DND-41 (cell line): Measurements from ENCODE around the gene CHPF.

Experiments
- ATAC-seq: fragments of 200-7000 bp; cut with Tn5 transposase; 3 replicates; pipeline ENCODE4 v1.9.1; 2021; ENCODE audit warnings: low read depth; ENCODE audit not compliant: insufficient read depth
- DNase-seq: peaks from one replicate; pipeline ENCODE4 v3.0.0-alpha.2; 2020
- H2AFZ ChIP-seq: 2 replicates; pipeline ENCODE4 v1.6.0; 2012; ENCODE audit warnings: low read depth, low read length
- H3K27ac ChIP-seq: 2 replicates; pipeline ENCODE4 v1.5.1; 2012; ENCODE audit warnings: low read length, inconsistent platforms
- H3K27me3 ChIP-seq: fragments of 200-600 bp; sonication (generic); 2 replicates; pipeline ENCODE4 v1.6.0; 2012; ENCODE audit warnings: low read length, mild to moderate bottlenecking, inconsistent platforms; ENCODE audit not compliant: insufficient read depth, poor library complexity
- H3K36me3 ChIP-seq: 2 replicates; pipeline ENCODE4 v1.5.1; 2012; ENCODE audit warnings: low read length, inconsistent platforms; ENCODE audit not compliant: insufficient read depth
- H3K4me1 ChIP-seq: 2 replicates; pipeline ENCODE4 v1.5.1; 2012; ENCODE audit warnings: mild to moderate bottlenecking, low read length; ENCODE audit not compliant: insufficient read depth
- H3K4me2 ChIP-seq: 2 replicates; pipeline ENCODE4 v1.6.0; 2012; ENCODE audit warnings: mild to moderate bottlenecking, moderate library complexity, low read length, inconsistent platforms; ENCODE audit not compliant: insufficient read depth
- H3K4me3 ChIP-seq, 2 experiments: fragments of 200-600 bp in 1 of 2; shearing (Covaris generic) in 1 of 2; 2 replicates each; pipeline ENCODE4 v1.5.1; 2012 to 2016; ENCODE audit warnings: inconsistent platforms in 2 of 2, low read length in 2 of 2, mild to moderate bottlenecking in 2 of 2, low read depth in 1 of 2, moderate library complexity in 1 of 2
- H3K79me2 ChIP-seq: 2 replicates; pipeline ENCODE4 v1.6.0; 2012; ENCODE audit warnings: low read length, inconsistent platforms; ENCODE audit not compliant: insufficient read depth
- H3K9ac ChIP-seq: 2 replicates; pipeline ENCODE4 v1.6.0; 2012; ENCODE audit warnings: low read depth, mild to moderate bottlenecking, inconsistent platforms, low read length, moderate library complexity
- H3K9me3 ChIP-seq: 2 replicates; pipeline ENCODE4 v1.5.1; 2012; ENCODE audit warnings: low read length, moderate library complexity, mild to moderate bottlenecking, inconsistent platforms; ENCODE audit not compliant: insufficient read depth, severe bottlenecking
- H4K20me1 ChIP-seq: 2 replicates; pipeline ENCODE4 v1.6.0; 2012; ENCODE audit warnings: low read length; ENCODE audit not compliant: insufficient read depth
- CTCF ChIP-seq: IDR thresholded peaks from 2 replicates; pipeline ENCODE4 v1.5.1; 2012; ENCODE audit warnings: borderline replicate concordance, low read length, moderate library complexity, mild to moderate bottlenecking; ENCODE audit not compliant: poor library complexity, severe bottlenecking; ENCODE audit errors: extremely low read depth
- EZH2 ChIP-seq: IDR thresholded peaks from 3 replicates; pipeline ENCODE4 v1.6.1; 2012; ENCODE audit warnings: borderline replicate concordance, low read depth, mild to moderate bottlenecking, moderate library complexity, low read length, inconsistent platforms; ENCODE audit not compliant: severe bottlenecking

Gene CHPF

GRCh38 chr2:219505585-219505984, 38.0 kb downstream of the CHPF start:
- H3K9me3 ChIP-seq: no peaks in the 10 kb centered on the region
- ATAC-seq: no peak
- no peaks in the 10 kb centered on the region for H4K20me1 ChIP-seq
- no peak overlapping the region for H3K9ac ChIP-seq
- no peak overlapping the region for H3K4me3 ChIP-seq
- no peak overlapping the region for H3K27ac ChIP-seq
- TF ChIP-seq CTCF (no peak), EZH2 (no peak)
- H3K4me1 ChIP-seq: peaks cover 5% of the 10 kb centered on the region; the same call in 1 of the 2 replicates
- H2AFZ ChIP-seq: no peak overlapping the region
- no peaks in the 10 kb centered on the region for H3K79me2 ChIP-seq
- DNase-seq: no peak
- H3K4me2 ChIP-seq: no peak overlapping the region
- peaks cover 25% of the 10 kb centered on the region for H3K36me3 ChIP-seq
- no peaks in the 10 kb centered on the region for H3K27me3 ChIP-seq

- peaks cover 23% of the 10 kb centered on the region for H3K4me1 ChIP-seq
Observed at GRCh38 chr2:219502618-219503017, 41.0 kb downstream of the CHPF start.

GRCh38 chr2:219501849-219502248, 41.8 kb downstream of the CHPF start:
- Histone ChIP-seq H3K27ac (no peak overlapping the region), H3K4me2 (no peak overlapping the region), H3K36me3 (peaks cover 25% of the 10 kb centered on the region), H3K27me3 (no peaks in the 10 kb centered on the region), H3K79me2 (peaks cover 7% of the 10 kb centered on the region; the same call in 1 of the 2 replicates), H4K20me1 (no peaks in the 10 kb centered on the region), H2AFZ (no peak overlapping the region), H3K9ac (no peak overlapping the region), H3K4me3 (no peak overlapping the region), H3K4me1 (peaks cover 24% of the 10 kb centered on the region), H3K9me3 (no peaks in the 10 kb centered on the region)
- ATAC-seq: no peak
- DNase-seq: no peak
- no peak for TF ChIP-seq EZH2
- TF ChIP-seq CTCF: no peak

More at GRCh38 chr2:219502618-219503017, 41.0 kb downstream of the CHPF start:
- no peak overlapping the region for H2AFZ ChIP-seq
- TF ChIP-seq EZH2: no peak
- no peak for TF ChIP-seq CTCF
- ATAC-seq (no peak), DNase-seq (no peak)
- peaks cover 7% of the 10 kb centered on the region; the same call in 1 of the 2 replicates for H3K79me2 ChIP-seq
- H3K9ac ChIP-seq: no peak overlapping the region
- no peak overlapping the region for H3K27ac ChIP-seq
- H3K4me2 ChIP-seq: no peak overlapping the region
- no peak overlapping the region for H3K4me3 ChIP-seq
- H3K27me3 ChIP-seq: no peaks in the 10 kb centered on the region
- H4K20me1 ChIP-seq: no peaks in the 10 kb centered on the region
- no peaks in the 10 kb centered on the region for H3K9me3 ChIP-seq
- peaks cover 25% of the 10 kb centered on the region for H3K36me3 ChIP-seq

GRCh38 chr2:219500135-219500534, 43.5 kb downstream of the CHPF start:
- TF ChIP-seq CTCF (peak; percentile 60), EZH2 (no peak)
- ATAC-seq (no peak), DNase-seq (no peak)
- peaks cover 2% of the 10 kb centered on the region for H3K27me3 ChIP-seq
- no peaks in the 10 kb centered on the region for H4K20me1 ChIP-seq
- H3K9ac ChIP-seq: no peak overlapping the region
- H3K9me3 ChIP-seq: no peaks in the 10 kb centered on the region
- peaks cover 28% of the 10 kb centered on the region for H3K4me1 ChIP-seq
- H3K4me3 ChIP-seq: peak overlapping the region in 1 of 2 experiments; percentile 65; a peak in 2 of 4 replicates
- no peak overlapping the region for H2AFZ ChIP-seq
- peaks cover 7% of the 10 kb centered on the region; the same call in 1 of the 2 replicates for H3K79me2 ChIP-seq
- H3K27ac ChIP-seq: no peak overlapping the region
- peaks cover 16% of the 10 kb centered on the region for H3K36me3 ChIP-seq
- H3K4me2 ChIP-seq: peak overlapping the region; percentile 89
